Endothelial cell (in vitro differentiated cells): Measurements from ENCODE around the gene UROC1. TPM values are rescaled to one million over a fixed set of nuclear protein-coding genes. Genes with fewer than 3 reads are reported as not detected.

Experiments used
- DNase-seq: peaks from one replicate; pipeline ENCODE4 v3.0.0; 2021; ENCODE audit warnings: low spot score
- H3K27ac Mint-ChIP-seq: one replicate; pipeline ENCODE4 v1.8.0; 2021; ENCODE audit warnings: mixed read lengths, inconsistent platforms; ENCODE audit not compliant: unreplicated experiment
- H3K27me3 Mint-ChIP-seq: one replicate; pipeline ENCODE4 v1.8.0; 2021; ENCODE audit warnings: mild to moderate bottlenecking, moderate library complexity, mixed read lengths, inconsistent platforms; ENCODE audit not compliant: unreplicated experiment
- H3K36me3 Mint-ChIP-seq: one replicate; pipeline ENCODE4 v1.8.0; 2021; ENCODE audit warnings: mild to moderate bottlenecking, low read depth, mixed read lengths, inconsistent platforms; ENCODE audit not compliant: unreplicated experiment
- H3K4me1 Mint-ChIP-seq: one replicate; pipeline ENCODE4 v1.8.0; 2021; ENCODE audit warnings: mild to moderate bottlenecking, mixed read lengths, inconsistent platforms; ENCODE audit not compliant: unreplicated experiment
- H3K4me3 Mint-ChIP-seq: one replicate; pipeline ENCODE4 v1.8.0; 2021; ENCODE audit warnings: mild to moderate bottlenecking, mixed read lengths, inconsistent platforms; ENCODE audit not compliant: unreplicated experiment
- H3K9me3 Mint-ChIP-seq: one replicate; pipeline ENCODE4 v1.8.0; 2021; ENCODE audit warnings: mixed read lengths, inconsistent platforms; ENCODE audit not compliant: unreplicated experiment
- CTCF ChIP-seq: fragments of 200-600 bp; sonication (generic); IDR thresholded peaks from one replicate; pipeline ENCODE4 v1.5.0; 2021; ENCODE audit warnings: antibody characterized with exemption; ENCODE audit not compliant: unreplicated experiment
- total RNA-seq: library from RNA; stranded (reverse); fragmentation: NEBNext Ultra II Directional; extraction: Animal tissue kit (Norgen Biotek cat#: 25700); gene quantifications from one replicate; pipeline ENCODE4 v1.2.1, GENCODE V29; 2021; ENCODE audit not compliant: unreplicated experiment

UROC1 gene
- total RNA-seq, 1 donor from 2014 or later, result not detected

GRCh38 chr3:126530171-126531050, 12.8 kb upstream of the UROC1 start:
- no peak for DNase-seq
- no peak for TF ChIP-seq CTCF
- peaks cover 4% of the 10 kb centered on the region for H3K36me3 Mint-ChIP-seq
- peaks cover 9% of the 10 kb centered on the region for H3K27me3 Mint-ChIP-seq
- H3K9me3 Mint-ChIP-seq, result no peaks in the 10 kb centered on the region
- H3K27ac Mint-ChIP-seq, result no peak overlapping the region
- H3K4me1 Mint-ChIP-seq, result peaks cover 13% of the 10 kb centered on the region
- no peak overlapping the region for H3K4me3 Mint-ChIP-seq

- peaks cover 13% of the 10 kb centered on the region for H3K4me1 Mint-ChIP-seq
- H3K4me3 Mint-ChIP-seq, result no peak overlapping the region
Observed at GRCh38 chr3:126529585-126530170, 12.1 kb upstream of the UROC1 start.

GRCh38 chr3:126528800-126529541, 11.4 kb upstream of the UROC1 start:
- peaks cover 4% of the 10 kb centered on the region for H3K36me3 Mint-ChIP-seq
- no peak overlapping the region for H3K4me3 Mint-ChIP-seq
- H3K27ac Mint-ChIP-seq, result no peak overlapping the region
- no peak for DNase-seq
- H3K4me1 Mint-ChIP-seq, result peaks cover 13% of the 10 kb centered on the region
- H3K27me3 Mint-ChIP-seq, result peaks cover 1% of the 10 kb centered on the region
- no peak for TF ChIP-seq CTCF
- no peaks in the 10 kb centered on the region for H3K9me3 Mint-ChIP-seq

More at GRCh38 chr3:126529585-126530170, 12.1 kb upstream of the UROC1 start:
- no peak overlapping the region for H3K27ac Mint-ChIP-seq
- no peaks in the 10 kb centered on the region for H3K9me3 Mint-ChIP-seq
- peaks cover 5% of the 10 kb centered on the region for H3K27me3 Mint-ChIP-seq
- peaks cover 4% of the 10 kb centered on the region for H3K36me3 Mint-ChIP-seq
- no peak for TF ChIP-seq CTCF
- no peak for DNase-seq

GRCh38 chr3:126528419-126528799, 10.8 kb upstream of the UROC1 start:
- peaks cover 1% of the 10 kb centered on the region for H3K27me3 Mint-ChIP-seq
- peaks cover 8% of the 10 kb centered on the region for H3K4me1 Mint-ChIP-seq
- no peak overlapping the region for H3K27ac Mint-ChIP-seq
- peaks cover 4% of the 10 kb centered on the region for H3K36me3 Mint-ChIP-seq
- H3K4me3 Mint-ChIP-seq, result no peak overlapping the region
- TF ChIP-seq CTCF, result no peak
- no peak for DNase-seq
- H3K9me3 Mint-ChIP-seq, result no peaks in the 10 kb centered on the region
